HG03066 (cell line): ENCODE data around the gene TTR.

ENCODE experiments used
- ATAC-seq: cut with Tn5 transposase; IDR thresholded peaks from one replicate; pipeline ENCODE4 v1.9.1; 2021; ENCODE audit warnings: low read depth; ENCODE audit not compliant: unreplicated experiment

Gene TTR

GRCh38 chr18:31578126-31578525, 13.6 kb upstream of the TTR start:
- ATAC-seq: no peak

- no peak for ATAC-seq
Observed at GRCh38 chr18:31579375-31579774, 12.3 kb upstream of the TTR start.

- ATAC-seq: no peak
Observed at GRCh38 chr18:31581498-31582197, 10.0 kb upstream of the TTR start.

GRCh38 chr18:31583185-31583854, 8.4 kb upstream of the TTR start:
- ATAC-seq: no peak

GRCh38 chr18:31585991-31586390, 5.7 kb upstream of the TTR start:
- no peak for ATAC-seq

GRCh38 chr18:31586616-31587015, 5.1 kb upstream of the TTR start:
- ATAC-seq: no peak

GRCh38 chr18:31587529-31587928, 4.1 kb upstream of the TTR start:
- ATAC-seq: no peak

GRCh38 chr18:31590570-31590969, 1.1 kb upstream of the TTR start:
- ATAC-seq: no peak

- ATAC-seq: no peak
Observed at GRCh38 chr18:31591113-31591512, 564 bp upstream of the TTR start.

GRCh38 chr18:31592506-31593157, 955 bp downstream of the TTR start:
- no peak for ATAC-seq

GRCh38 chr18:31595121-31595771, 3.6 kb downstream of the TTR start:
- ATAC-seq: no peak

GRCh38 chr18:31596081-31596872, 4.6 kb downstream of the TTR start:
- ATAC-seq: no peak

GRCh38 chr18:31598021-31598805, 6.5 kb downstream of the TTR start:
- no peak for ATAC-seq

- ATAC-seq: no peak
Observed at GRCh38 chr18:31603315-31603714, 11.6 kb downstream of the TTR start.

GRCh38 chr18:31606265-31606664, 14.6 kb downstream of the TTR start:
- no peak for ATAC-seq

- no peak for ATAC-seq
Observed at GRCh38 chr18:31607384-31607783, 15.7 kb downstream of the TTR start.

GRCh38 chr18:31609886-31610285, 18.2 kb downstream of the TTR start:
- ATAC-seq: no peak

- no peak for ATAC-seq
Observed at GRCh38 chr18:31610286-31611205, 18.9 kb downstream of the TTR start.

GRCh38 chr18:31611511-31611910, 19.8 kb downstream of the TTR start:
- no peak for ATAC-seq
